HepG2 (cell line): ENCODE results near the gene CSNK1D. TPM values are rescaled to one million over a fixed set of nuclear protein-coding genes. Genes with fewer than 3 reads are reported as not detected.
A peak's percentile ranks its signal among the peaks of the same experiment; 100 is the strongest.

Experiments used
- ARID4A ChIP-seq: sonication (generic); formaldehyde crosslinking; IDR thresholded peaks from 2 replicates; pipeline ENCODE4 v1.5.0; 2020; ENCODE audit warnings: mild to moderate bottlenecking, missing genetic modification reagents, borderline replicate concordance
- ATRX ChIP-seq: sonication (generic); formaldehyde crosslinking; IDR thresholded peaks from 2 replicates; pipeline ENCODE4 v1.4.0; 2020; ENCODE audit warnings: missing genetic modification reagents, borderline replicate concordance
- CBX2 ChIP-seq, 2 experiments: fragments of 200-600 bp in 1 of 2; sonication (generic); formaldehyde crosslinking in 1 of 2; IDR thresholded peaks; 2 replicates each; pipeline versions ENCODE4 v1.7.0 to v1.8.1; 2018 to 2022; ENCODE audit warnings: low read depth in 2 of 2, low read length in 1 of 2, mild to moderate bottlenecking in 1 of 2, missing genetic modification reagents in 1 of 2
- GZF1 ChIP-seq: sonication (generic); formaldehyde crosslinking; IDR thresholded peaks from 2 replicates; pipeline ENCODE4 v1.5.1; 2020; ENCODE audit warnings: mild to moderate bottlenecking, missing genetic modification reagents
- KAT7 ChIP-seq: IDR thresholded peaks from 2 replicates; pipeline ENCODE4 v1.6.1; 2018; ENCODE audit warnings: borderline replicate concordance, missing compliant biosample characterization
- KDM5A ChIP-seq: fragments of 200-600 bp; sonication (generic); IDR thresholded peaks from 2 replicates; pipeline ENCODE4 v1.7.0; 2018; ENCODE audit warnings: antibody characterized with exemption, mild to moderate bottlenecking, low read length, borderline replicate concordance
- MBNL3 ChIP-seq: fragments of 250-450 bp; sonication (Bioruptor Pico); conservative IDR thresholded peaks from 2 replicates; pipeline ENCODE4 v1.8.0; 2022; ENCODE audit warnings: mild to moderate bottlenecking, inconsistent platforms
- MED1 ChIP-seq: sonication (generic); formaldehyde crosslinking; IDR thresholded peaks from 2 replicates; pipeline ENCODE4 v1.4.0; 2020; ENCODE audit warnings: missing genetic modification reagents
- MIXL1 ChIP-seq: IDR thresholded peaks from 2 replicates; pipeline ENCODE4 v1.6.1; 2016
- MTF2 ChIP-seq: sonication (generic); formaldehyde crosslinking; IDR thresholded peaks from 2 replicates; pipeline ENCODE4 v1.5.0; 2020; ENCODE audit warnings: missing genetic modification reagents, borderline replicate concordance
- MXD3 ChIP-seq: IDR thresholded peaks from 2 replicates; pipeline ENCODE4 v1.6.1; 2016; ENCODE audit warnings: mild to moderate bottlenecking, missing biosample characterization, missing genetic modification reagents
- PBX2 ChIP-seq: IDR thresholded peaks from 2 replicates; pipeline ENCODE4 v1.6.1; 2016; ENCODE audit warnings: control low read depth
- PHB2 ChIP-seq: fragments of 450-650 bp; IDR thresholded peaks from 2 replicates; pipeline ENCODE4 v1.6.1; 2018; ENCODE audit not compliant: partially characterized antibody
- PHF8 ChIP-seq: sonication (generic); formaldehyde crosslinking; IDR thresholded peaks from 2 replicates; pipeline ENCODE4 v1.5.0; 2020; ENCODE audit warnings: missing genetic modification reagents
- RBM39 ChIP-seq: fragments of 200-400 bp; formaldehyde crosslinking; IDR thresholded peaks from one replicate; pipeline ENCODE4 v1.6.1; 2018; ENCODE audit warnings: antibody characterized with exemption, mild to moderate bottlenecking, low read depth, low read length; ENCODE audit not compliant: poor library complexity, severe bottlenecking
- SIX4 ChIP-seq: sonication (generic); formaldehyde crosslinking; IDR thresholded peaks from 2 replicates; pipeline ENCODE4 v1.4.0; 2020; ENCODE audit warnings: missing genetic modification reagents
- UBTF ChIP-seq: sonication (generic); formaldehyde crosslinking; IDR thresholded peaks from 2 replicates; pipeline ENCODE4 v1.4.0; 2020; ENCODE audit warnings: mild to moderate bottlenecking, missing genetic modification reagents
- ZBTB44 ChIP-seq: sonication (generic); formaldehyde crosslinking; IDR thresholded peaks from 2 replicates; pipeline ENCODE4 v1.4.0; 2020; ENCODE audit warnings: missing genetic modification reagents
- ZNF101 ChIP-seq: sonication (generic); formaldehyde crosslinking; IDR thresholded peaks from 2 replicates; pipeline ENCODE4 v1.4.0; 2020; ENCODE audit warnings: mild to moderate bottlenecking, low read depth, missing genetic modification reagents, borderline replicate concordance
- ZNF891 ChIP-seq: sonication (generic); formaldehyde crosslinking; IDR thresholded peaks from 2 replicates; pipeline ENCODE4 v1.5.0; 2020; ENCODE audit warnings: mild to moderate bottlenecking, missing genetic modification reagents
- polyA plus RNA-seq, 8 experiments: library from polyadenylated mRNA; depleted of rRNA in 3 of 8; stranded (reverse) in 7 of 8; unstranded in 1 of 8; fragments of >200 nt; fragmentation: Illumina TruSeq in 4 of 8; extraction: Trizol in 4 of 8; gene quantifications; 2 replicates each; pipeline versions ENCODE4 v1.2.1 to v1.2.3, GENCODE V29; 2011 to 2016; ENCODE audit warnings: low read depth in 4 of 8, missing spikeins in 1 of 8, mixed read lengths in 1 of 8; ENCODE audit not compliant: insufficient read depth in 1 of 8
- total RNA-seq, 5 experiments: library from RNA; depleted of rRNA; stranded (reverse); fragments of >200 nt; fragmentation: Illumina TruSeq; extraction: Trizol; gene quantifications; 2 replicates each; pipeline ENCODE4 v1.2.3, GENCODE V29; 2016; ENCODE audit warnings: low read depth in 1 of 5

CSNK1D gene
- total and polyA plus RNA-seq, 2 of the 13 experiments (the other 11 are each of a cell fraction or from before 2014, with no cell fraction given): 31.5 to 128 TPM

GRCh38 chr17:82217530-82218204 is 55.8 kb downstream of the CSNK1D start (continued):
- 0 out of 2 replicates have a peak, but pooled peaks have one; percentile 62 for TF ChIP-seq MTF2 (CRISPR knock-in tag)
- no peak for TF ChIP-seq CBX2 (IDR thresholded peaks at IDR 0.05; ENCODE audit: low read depth, low read length)
- peak; percentile 71; the same call in 1 of the 2 replicates for TF ChIP-seq CBX2 (CRISPR knock-in tag; IDR thresholded peaks at IDR 0.05; ENCODE audit: low read depth)
- no peak for TF ChIP-seq ZNF891 (CRISPR knock-in tag)
- TF ChIP-seq KDM5A: no peak
- no peak for TF ChIP-seq PHB2
- no peak; the same call in 1 of the 2 replicates for TF ChIP-seq GZF1 (CRISPR knock-in tag)
- TF ChIP-seq RBM39: peak; percentile 24
- peak; percentile 87 for TF ChIP-seq MXD3 (CRISPR knock-in tag)
- TF ChIP-seq KAT7: no peak
- TF ChIP-seq ARID4A (CRISPR knock-in tag): peak; percentile 62
- TF ChIP-seq UBTF (CRISPR knock-in tag): peak; percentile 66
- TF ChIP-seq PBX2: no peak
- no peak for TF ChIP-seq ZNF101 (CRISPR knock-in tag)
- no peak; the same call in 1 of the 2 replicates for TF ChIP-seq MIXL1 (CRISPR knock-in tag)
- TF ChIP-seq SIX4 (CRISPR knock-in tag): no peak; the same call in 1 of the 2 replicates
- TF ChIP-seq ZBTB44 (CRISPR knock-in tag): peak; percentile 79; the same call in 1 of the 2 replicates
- no peak for TF ChIP-seq ATRX (CRISPR knock-in tag)
- no peak for TF ChIP-seq MBNL3 (CRISPR knock-in tag)
- TF ChIP-seq PHF8 (CRISPR knock-in tag): peak; percentile 13; the same call in 1 of the 2 replicates
- TF ChIP-seq MED1 (CRISPR knock-in tag): peak; percentile 88
